Measurements from ENCODE around the gene SLC25A31.
A peak's percentile ranks its signal among the peaks of the same experiment; 100 is the strongest.

SLC25A31 gene

GRCh38 chr4:127730142-127730913, at the start of gene SLC25A31:
Gene SLC25A31, plus strand, starts transcription at chr4:127730400. Its CDS starts 146 bp downstream, at chr4:127730546.
- no peak for TF ChIP-seq CTCF (IDR thresholded peaks at IDR 0.05; ENCODE audit: low read length, missing control alignments)
- no peak for DNase-seq (ENCODE audit: low read depth)
- H3K4me3 ChIP-seq (replicated peaks; ENCODE audit: low read depth, low read length): no peak within 1 kb of the TSS

GRCh38 chr4:127685292-127685691, 44.9 kb upstream of the SLC25A31 start:
- H3K4me3 ChIP-seq (replicated peaks; ENCODE audit: low read depth, low read length): no peak overlapping the region
- no peak for TF ChIP-seq CTCF (IDR thresholded peaks at IDR 0.05; ENCODE audit: low read length, missing control alignments)

GRCh38 chr4:127686658-127687057, 43.5 kb upstream of the SLC25A31 start:
- peak; percentile 31 for DNase-seq (ENCODE audit: low read depth)
- no peak overlapping the region for H3K4me3 ChIP-seq (replicated peaks; ENCODE audit: low read depth, low read length)
- no peak for TF ChIP-seq CTCF (IDR thresholded peaks at IDR 0.05; ENCODE audit: low read length, missing control alignments)

More at GRCh38 chr4:127685292-127685691, 44.9 kb upstream of the SLC25A31 start:
- peak; percentile 41 for DNase-seq (ENCODE audit: low read depth)

- no peak for DNase-seq (ENCODE audit: low read depth)
- no peak overlapping the region for H3K4me3 ChIP-seq (replicated peaks; ENCODE audit: low read depth, low read length)
- no peak for TF ChIP-seq CTCF (IDR thresholded peaks at IDR 0.05; ENCODE audit: low read length, missing control alignments)
Measured at GRCh38 chr4:127687580-127687979, 42.6 kb upstream of the SLC25A31 start.

- DNase-seq (ENCODE audit: low read depth): peak; percentile 89
- H3K4me3 ChIP-seq (replicated peaks; ENCODE audit: low read depth, low read length): no peak overlapping the region
- TF ChIP-seq CTCF (IDR thresholded peaks at IDR 0.05; ENCODE audit: low read length, missing control alignments): no peak
Measured at GRCh38 chr4:127698789-127699200, 31.4 kb upstream of the SLC25A31 start.

- no peak overlapping the region for H3K4me3 ChIP-seq (replicated peaks; ENCODE audit: low read depth, low read length)
- no peak for TF ChIP-seq CTCF (IDR thresholded peaks at IDR 0.05; ENCODE audit: low read length, missing control alignments)
- DNase-seq (ENCODE audit: low read depth): peak; percentile 89
Measured at GRCh38 chr4:127708985-127709384, 21.2 kb upstream of the SLC25A31 start.

GRCh38 chr4:127709456-127709855, 20.7 kb upstream of the SLC25A31 start:
- no peak overlapping the region for H3K4me3 ChIP-seq (replicated peaks; ENCODE audit: low read depth, low read length)
- peak; percentile 24 for DNase-seq (ENCODE audit: low read depth)
- TF ChIP-seq CTCF (IDR thresholded peaks at IDR 0.05; ENCODE audit: low read length, missing control alignments): no peak
